Mesothelial cell of epicardium (in vitro differentiated cells): ENCODE measurements around the gene MBOAT1. TPM values are rescaled to one million over a fixed set of nuclear protein-coding genes. Genes with fewer than 3 reads are reported as not detected.

ENCODE experiments used
- DNase-seq, 2 experiments: peaks; one replicate each; pipeline ENCODE4 v3.0.0; 2021; ENCODE audit warnings: low spot score in 2 of 2; ENCODE audit not compliant: unreplicated experiment in 2 of 2
- H3K27ac Mint-ChIP-seq: 2 replicates; pipeline ENCODE4 v1.8.0; 2021; ENCODE audit warnings: mixed read lengths
- H3K27me3 Mint-ChIP-seq: 2 replicates; pipeline ENCODE4 v1.8.0; 2021; ENCODE audit warnings: low read depth, mixed read lengths
- H3K36me3 Mint-ChIP-seq: 2 replicates; pipeline ENCODE4 v1.8.0; 2021; ENCODE audit warnings: mixed read lengths
- H3K4me1 Mint-ChIP-seq: 2 replicates; pipeline ENCODE4 v1.8.0; 2021; ENCODE audit warnings: mixed read lengths
- H3K4me3 Mint-ChIP-seq: 2 replicates; pipeline ENCODE4 v1.8.0; 2021; ENCODE audit warnings: mild to moderate bottlenecking, moderate library complexity, mixed read lengths
- H3K9me3 Mint-ChIP-seq: 2 replicates; pipeline ENCODE4 v1.8.0; 2021; ENCODE audit warnings: mixed read lengths
- CTCF ChIP-seq: fragments of 200-600 bp; sonication (generic); IDR thresholded peaks from one replicate; pipeline ENCODE4 v1.5.0; 2021; ENCODE audit warnings: antibody characterized with exemption; ENCODE audit not compliant: unreplicated experiment
- total RNA-seq: library from RNA; stranded (reverse); gene quantifications from 3 replicates; pipeline ENCODE4 v1.2.1, GENCODE V29; 2021

The MBOAT1 gene
- total RNA-seq, 1 donor from 2014 or later, result 23.5 TPM

DNA sequence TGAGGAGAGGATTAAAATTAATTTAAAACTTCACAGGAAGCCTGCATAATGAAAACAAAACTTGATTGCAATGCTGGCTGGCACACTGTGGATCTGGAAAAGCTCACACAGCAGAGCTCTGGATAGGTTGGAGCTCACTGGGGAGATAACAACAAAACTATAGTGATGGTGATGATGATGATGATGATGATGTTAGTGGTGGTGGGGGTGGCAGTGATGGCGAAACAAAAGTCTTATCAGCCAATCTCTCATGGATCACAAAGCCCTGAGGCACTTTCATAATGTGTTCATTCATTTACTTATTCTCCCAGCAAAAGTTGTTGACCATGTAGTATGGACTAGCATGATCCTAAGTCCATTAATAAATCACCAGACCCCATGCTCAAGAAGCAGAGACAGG, 152.0 kb downstream of the MBOAT1 start:
- Mint-ChIP-seq H3K27ac (no peak overlapping the region), H3K9me3 (no peaks in the 10 kb centered on the region), H3K36me3 (no peaks in the 10 kb centered on the region), H3K4me1 (peaks cover 4% of the 10 kb centered on the region), H3K4me3 (no peak overlapping the region), H3K27me3 (peaks cover 6% of the 10 kb centered on the region)
- TF ChIP-seq CTCF, result no peak
- DNase-seq, result no peak

- no peak overlapping the region for H3K4me3 Mint-ChIP-seq
- no peak for TF ChIP-seq CTCF
- H3K4me1 Mint-ChIP-seq, result peaks cover 4% of the 10 kb centered on the region
These were observed 153.4 kb downstream of the MBOAT1 start for GRCh38 chr6:20058912-20059311.

GRCh38 chr6:20058121-20058905, 154.0 kb downstream of the MBOAT1 start:
- DNase-seq, result no peak
- Mint-ChIP-seq H3K4me1 (peaks cover 4% of the 10 kb centered on the region), H3K9me3 (no peaks in the 10 kb centered on the region), H3K27me3 (peaks cover 6% of the 10 kb centered on the region), H3K27ac (no peak overlapping the region), H3K4me3 (no peak overlapping the region), H3K36me3 (no peaks in the 10 kb centered on the region)
- TF ChIP-seq CTCF, result no peak

More at GRCh38 chr6:20058912-20059311, 153.4 kb downstream of the MBOAT1 start:
- Mint-ChIP-seq H3K27ac (no peak overlapping the region), H3K9me3 (no peaks in the 10 kb centered on the region), H3K36me3 (no peaks in the 10 kb centered on the region), H3K27me3 (peaks cover 6% of the 10 kb centered on the region)
- DNase-seq, result no peak

DNA sequence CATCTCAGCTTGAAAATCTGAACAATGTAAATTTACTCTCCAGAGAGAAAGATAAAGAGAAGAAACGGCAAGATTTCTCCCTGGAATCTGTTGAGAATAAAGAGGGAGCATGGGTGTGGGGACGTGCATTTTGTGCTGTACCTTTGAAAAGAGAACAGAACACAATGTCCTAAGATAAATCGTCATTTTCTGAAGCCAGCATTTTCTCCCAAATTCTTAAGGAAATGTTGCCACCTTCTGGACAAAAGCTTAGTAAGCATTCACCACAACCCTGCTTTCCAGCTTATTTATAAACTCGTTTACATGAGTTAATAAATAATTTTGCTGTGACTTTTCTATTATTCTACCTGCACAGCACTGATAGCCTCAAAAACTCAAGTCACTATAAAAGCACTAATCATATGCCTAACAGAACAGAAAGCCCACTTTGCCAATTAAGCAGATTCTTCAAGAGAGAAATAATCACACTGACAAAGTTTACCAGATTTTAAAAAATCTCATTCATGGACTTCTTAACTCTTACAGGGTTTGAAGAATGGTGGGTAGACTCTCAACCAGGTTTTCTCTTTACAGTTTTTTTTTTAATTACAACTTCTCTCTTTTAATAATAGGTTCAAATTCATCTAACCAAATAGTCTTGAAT, 155.8 kb downstream of the MBOAT1 start:
- Mint-ChIP-seq H3K27ac (no peak overlapping the region), H3K4me1 (peaks cover 10% of the 10 kb centered on the region), H3K36me3 (no peaks in the 10 kb centered on the region), H3K4me3 (no peak overlapping the region), H3K27me3 (peaks cover 1% of the 10 kb centered on the region), H3K9me3 (no peaks in the 10 kb centered on the region)
- peak; percentile 67 for TF ChIP-seq CTCF
- no peak for DNase-seq

- no peak overlapping the region for H3K27ac Mint-ChIP-seq
These were observed 156.4 kb downstream of the MBOAT1 start for GRCh38 chr6:20055916-20056315.

More at GRCh38 chr6:20055916-20056315, 156.4 kb downstream of the MBOAT1 start:
- Mint-ChIP-seq H3K4me3 (no peak overlapping the region), H3K4me1 (peaks cover 10% of the 10 kb centered on the region), H3K9me3 (no peaks in the 10 kb centered on the region), H3K27me3 (peaks cover 1% of the 10 kb centered on the region), H3K36me3 (no peaks in the 10 kb centered on the region)
- no peak for DNase-seq
- no peak for TF ChIP-seq CTCF

Other genes with a start within 250 kb of the MBOAT1 start
- gene E2F3, start 189.4 kb upstream of the MBOAT1 start, total RNA-seq, result 24.2 to 24.7 TPM (median 24.4 TPM) in 3 replicates